IMR-90 (cell line): Measurements from ENCODE around the gene TRAPPC3. TPM values are rescaled to one million over a fixed set of nuclear protein-coding genes. Genes with fewer than 3 reads are reported as not detected.

Experiments used
- ATAC-seq: fragments of 200-7000 bp; cut with Tn5 transposase; 2 replicates; pipeline ENCODE4 v1.9.1; 2020; ENCODE audit warnings: low read depth, mild to moderate bottlenecking, moderate library complexity
- BruUV-seq: library from RNA; stranded (reverse); fragments of 400-500 nt; replicated peaks from 2 replicates; lab custom pipeline; 2021; lab: Mats Ljungman, UMichigan
- CTCF ChIA-PET: fragments of 300-600 bp; formaldehyde crosslinking; extraction: SDS; loops from one replicate; lab custom pipeline; 2021; ENCODE audit warnings: antibody characterized with exemption; lab: Yijun Ruan, JAX
- POLR2A ChIA-PET: fragments of 300-600 bp; sonication (Branson Sonifier 250); formaldehyde crosslinking; loops from one replicate; lab custom pipeline; 2022; ENCODE audit warnings: antibody characterized with exemption; ENCODE audit not compliant: unreplicated experiment; lab: Charles Lee
- DNase-seq: peaks from one replicate; pipeline ENCODE4 v3.0.0; 2013
- H2AFZ ChIP-seq: replicated peaks from 2 replicates; pipeline ENCODE3; 2013; ENCODE audit warnings: low read length, mild to moderate bottlenecking; ENCODE audit not compliant: poor library complexity
- H2AK5ac ChIP-seq: 2 replicates; pipeline ENCODE4 v1.6.1; 2013; ENCODE audit warnings: low read depth, low read length, inconsistent platforms
- H2AK9ac ChIP-seq: replicated peaks from 2 replicates; pipeline ENCODE3; 2013; ENCODE audit warnings: mild to moderate bottlenecking, low read depth, low read length, moderate library complexity; ENCODE audit not compliant: poor library complexity
- H2BK120ac ChIP-seq: 2 replicates; pipeline ENCODE4 v1.6.1; 2013; ENCODE audit warnings: low read depth, low read length, inconsistent platforms
- H2BK15ac ChIP-seq: 3 replicates; pipeline ENCODE4 v1.6.1; 2013; ENCODE audit warnings: low read depth, low read length, inconsistent platforms
- H2BK20ac ChIP-seq: 2 replicates; pipeline ENCODE4 v1.6.1; 2013; ENCODE audit warnings: low read depth, mild to moderate bottlenecking, inconsistent platforms, low read length, moderate library complexity
- H2BK5ac ChIP-seq: 2 replicates; pipeline ENCODE4 v1.6.1; 2013; ENCODE audit warnings: mild to moderate bottlenecking, low read depth, low read length, inconsistent platforms; ENCODE audit not compliant: poor library complexity, severe bottlenecking
- H3K14ac ChIP-seq: replicated peaks from 2 replicates; pipeline ENCODE4 v1.6.1; 2013; ENCODE audit warnings: low read depth, low read length, inconsistent platforms
- H3K18ac ChIP-seq: 2 replicates; pipeline ENCODE4 v1.6.1; 2013; ENCODE audit warnings: low read depth, low read length, control low read depth
- H3K23ac ChIP-seq: 2 replicates; pipeline ENCODE4 v1.6.1; 2013; ENCODE audit warnings: low read depth, low read length, inconsistent platforms
- H3K27ac ChIP-seq: 2 replicates; pipeline ENCODE4 v1.5.1; 2013; ENCODE audit warnings: mild to moderate bottlenecking, control low read depth, low read length; ENCODE audit not compliant: insufficient read depth
- H3K27me3 ChIP-seq: 2 replicates; pipeline ENCODE4 v1.6.1; 2013; ENCODE audit warnings: low read length; ENCODE audit not compliant: control insufficient read depth, insufficient read depth
- H3K36me3 ChIP-seq: 2 replicates; pipeline ENCODE4 v1.6.1; 2013; ENCODE audit warnings: low read length, mixed read lengths; ENCODE audit not compliant: control insufficient read depth, insufficient read depth
- H3K4ac ChIP-seq: 2 replicates; pipeline ENCODE4 v1.6.1; 2013; ENCODE audit warnings: low read depth, low read length, inconsistent platforms
- H3K4me1 ChIP-seq: 2 replicates; pipeline ENCODE4 v1.6.1; 2013; ENCODE audit warnings: low read length, mixed read lengths; ENCODE audit not compliant: control insufficient read depth, insufficient read depth
- H3K4me2 ChIP-seq: 2 replicates; pipeline ENCODE4 v1.6.1; 2013; ENCODE audit warnings: low read depth, mild to moderate bottlenecking, control low read depth, low read length, moderate library complexity
- H3K4me3 ChIP-seq: 2 replicates; pipeline ENCODE4 v1.5.1; 2013; ENCODE audit warnings: low read depth, mild to moderate bottlenecking, control low read depth, low read length, moderate library complexity; ENCODE audit not compliant: insufficient read depth
- H3K56ac ChIP-seq: 2 replicates; pipeline ENCODE4 v1.6.1; 2013; ENCODE audit warnings: low read length, inconsistent platforms; ENCODE audit not compliant: insufficient read depth; ENCODE audit errors: extremely low read depth
- H3K79me1 ChIP-seq, 2 experiments: 2 replicates each; pipeline ENCODE4 v1.6.1; 2013; ENCODE audit warnings: low read length in 2 of 2, inconsistent platforms in 1 of 2, low read depth in 1 of 2
- H3K9ac ChIP-seq: 2 replicates; pipeline ENCODE4 v1.6.1; 2013; ENCODE audit warnings: low read depth, low read length, control low read depth
- H3K9me1 ChIP-seq: 2 replicates; pipeline ENCODE4 v1.6.1; 2013; ENCODE audit warnings: low read length, inconsistent platforms; ENCODE audit not compliant: insufficient read depth
- H3K9me3 ChIP-seq: 2 replicates; pipeline ENCODE4 v1.6.1; 2013; ENCODE audit warnings: low read length; ENCODE audit not compliant: control insufficient read depth, insufficient read depth
- H4K20me1 ChIP-seq: 2 replicates; pipeline ENCODE4 v1.6.1; 2013; ENCODE audit warnings: low read length, inconsistent platforms; ENCODE audit not compliant: insufficient read depth
- H4K5ac ChIP-seq: 2 replicates; pipeline ENCODE4 v1.6.1; 2013; ENCODE audit warnings: mild to moderate bottlenecking, low read depth, low read length, control low read depth
- H4K8ac ChIP-seq, 2 experiments: 2 replicates each; pipeline ENCODE4 v1.6.1; 2013; ENCODE audit warnings: low read depth in 2 of 2, low read length in 2 of 2, control low read depth in 1 of 2, inconsistent platforms in 1 of 2
- H4K91ac ChIP-seq: 2 replicates; pipeline ENCODE4 v1.6.1; 2013; ENCODE audit warnings: low read depth, low read length, inconsistent platforms; ENCODE audit not compliant: insufficient read depth
- BHLHE40 ChIP-seq: fragments of 150-350 bp; IDR thresholded peaks from 2 replicates; pipeline ENCODE4 v1.6.1; 2016; ENCODE audit warnings: mild to moderate bottlenecking, low read depth, low read length
- CEBPB ChIP-seq: IDR thresholded peaks from 2 replicates; pipeline ENCODE4 v1.6.1; 2012; ENCODE audit warnings: low read depth, low read length, improper control_type of control experiment
- CHD1 ChIP-seq: IDR thresholded peaks from 2 replicates; pipeline ENCODE4 v1.6.1; 2012; ENCODE audit warnings: low read depth, low read length, improper control_type of control experiment
- MAZ ChIP-seq: IDR thresholded peaks from 2 replicates; pipeline ENCODE4 v1.6.1; 2012; ENCODE audit warnings: low read depth, mild to moderate bottlenecking, low read length, improper control_type of control experiment, moderate library complexity, borderline replicate concordance
- MXI1 ChIP-seq: IDR thresholded peaks from 2 replicates; pipeline ENCODE4 v1.6.1; 2012; ENCODE audit warnings: low read depth, mild to moderate bottlenecking, low read length, moderate library complexity, borderline replicate concordance
- POLR2A ChIP-seq: IDR thresholded peaks from 2 replicates; pipeline ENCODE4 v1.6.1; 2012; ENCODE audit warnings: mild to moderate bottlenecking, low read depth, low read length
- RAD21 ChIP-seq: IDR thresholded peaks from 2 replicates; pipeline ENCODE4 v1.6.1; 2012; ENCODE audit warnings: low read length, improper control_type of control experiment
- RFX5 ChIP-seq: IDR thresholded peaks from 2 replicates; pipeline ENCODE4 v1.8.0; 2012; ENCODE audit warnings: low read depth, mild to moderate bottlenecking, low read length, moderate library complexity
- WGBS, 2 experiments: methylation state at CpG; one replicate each; pipeline versions ENCODE4 v1.1.5 to v1.1.7; 2013; ENCODE audit warnings: missing lambda C conversion rate in 2 of 2; ENCODE audit not compliant: insufficient read length in 1 of 2; ENCODE audit errors: extremely low coverage in 2 of 2; 5-methylcytosine and 5-hydroxymethylcytosine counted together
- dilution Hi-C: fragments of 300-500 bp; cut with HindIII; formaldehyde crosslinking; loops from one replicate; pipeline ENCODE4 v1.14.3; 2018; ENCODE audit warnings: low sequenced_read_pairs; ENCODE audit not compliant: unreplicated experiment
- in situ Hi-C: fragments of 300-500 bp; cut with MboI; formaldehyde crosslinking; loops from 3 replicates; pipeline ENCODE4 v1.14.3; 2019; ENCODE audit warnings: low sequenced_read_pairs, inconsistent platforms, mixed read lengths
- intact Hi-C: fragments of 100-400 bp; cut with micrococcal nuclease; formaldehyde crosslinking; loops from 2 replicates; pipeline ENCODE4 v1.10.0; 2022
- polyA plus RNA-seq, 3 experiments: library from polyadenylated mRNA; depleted of rRNA; stranded (reverse); fragments of >200 nt; gene quantifications; 2 replicates each; pipeline ENCODE4 v1.2.3, GENCODE V29; 2012; ENCODE audit warnings: low replicate concordance in 1 of 3
- total RNA-seq: library from RNA; depleted of rRNA; stranded (reverse); fragments of >200 nt; gene quantifications from 2 replicates; pipeline ENCODE4 v1.2.3, GENCODE V29; 2012
- TF ChIP-seq, protein P1 (sequence below): fragments of 150-350 bp; IDR thresholded peaks from 2 replicates; pipeline ENCODE4 v1.6.1; 2017; ENCODE audit warnings: mild to moderate bottlenecking, antibody characterized with exemption, low read length, low read depth
- TF ChIP-seq, protein P2 (sequence below): conservative IDR thresholded peaks from 2 replicates; pipeline ENCODE4 v1.5.1; 2012; ENCODE audit warnings: mild to moderate bottlenecking, low read depth, low read length, improper control_type of control experiment

TRAPPC3 gene
- total and polyA plus RNA-seq, 2 of the 4 experiments (the other 2 are of a cell fraction) = 76.0 to 77.8 TPM

DNA sequence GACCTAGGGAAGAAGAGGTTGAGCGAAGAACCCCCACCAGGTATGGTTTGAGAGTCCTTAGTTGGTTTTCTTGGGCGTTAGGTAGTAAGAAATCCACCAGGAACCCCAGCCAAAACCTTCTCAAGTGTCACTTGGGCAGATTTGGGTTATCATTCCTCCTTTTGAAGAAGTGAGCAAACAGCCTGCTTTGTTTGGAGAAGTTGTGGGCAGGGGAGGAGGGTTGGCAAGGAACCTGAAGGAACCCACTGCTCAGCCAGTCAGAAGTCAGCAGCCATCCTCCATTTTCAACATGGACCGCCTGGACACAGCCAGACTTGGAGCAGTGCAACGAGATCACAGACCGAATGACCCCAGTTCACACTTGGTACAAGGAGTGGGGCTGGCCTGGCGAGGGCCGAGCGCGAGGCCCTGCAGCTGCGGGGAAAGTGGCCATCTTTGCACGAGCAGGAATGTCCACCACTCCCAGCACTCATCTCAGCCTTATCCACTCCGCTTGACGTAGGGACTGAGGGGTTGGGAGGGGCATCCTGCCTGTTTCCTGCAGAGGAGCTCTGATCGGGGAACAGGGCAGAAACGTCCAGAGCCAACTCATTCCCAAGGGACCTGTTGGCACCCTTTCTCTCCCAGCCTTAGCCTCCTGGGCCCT, 53.4 kb downstream of the TRAPPC3 start:
- CTCF ChIA-PET = interaction anchor here (0.7 kb wide), 1 partner anchor 8 kb away, joined by 5 read pairs; no protein-coding TSS in a partner anchor
- Histone ChIP-seq H2BK5ac (no peak overlapping the region), H3K4me1 (no peaks in the 10 kb centered on the region), H2AK9ac (peak overlapping the region; percentile 51), H2AK5ac (no peak overlapping the region), H2BK15ac (no peak overlapping the region), H4K91ac (no peak overlapping the region), H3K9me3 (no peaks in the 10 kb centered on the region), H3K23ac (no peak overlapping the region), H3K14ac (no peak overlapping the region), H4K5ac (no peak overlapping the region), H2AFZ (no peak overlapping the region), H2BK20ac (no peak overlapping the region), H4K20me1 (no peaks in the 10 kb centered on the region; the same call in 1 of the 2 replicates), H2BK120ac (no peak overlapping the region), H3K36me3 (peaks cover 35% of the 10 kb centered on the region), H3K27ac (no peak overlapping the region), H3K4me3 (no peak overlapping the region), H3K79me1 (peaks cover 22 to 25% of the 10 kb centered on the region in 2 experiments; a peak in 3 of 4 replicates), H3K56ac (no peak overlapping the region), H3K4me2 (no peak overlapping the region), H3K18ac (no peak overlapping the region), H3K4ac (no peak overlapping the region), H3K27me3 (no peaks in the 10 kb centered on the region), H3K9ac (no peak overlapping the region), H3K9me1 (no peaks in the 10 kb centered on the region), H4K8ac (no peak overlapping the region)
- BruUV-seq = no TSS peak
- ATAC-seq = no peak
- no CpG with 5 or more reads among the region's 15 CpGs for WGBS, 2 experiments
- dilution Hi-C loops = no loop called here
- POLR2A ChIA-PET = no interaction called here
- no peak for DNase-seq
- TF ChIP-seq BHLHE40 = no peak
- TF ChIP-seq CHD1 = no peak
- no peak for TF ChIP-seq MXI1
- TF ChIP-seq POLR2A = no peak
- TF ChIP-seq, protein P1, sequence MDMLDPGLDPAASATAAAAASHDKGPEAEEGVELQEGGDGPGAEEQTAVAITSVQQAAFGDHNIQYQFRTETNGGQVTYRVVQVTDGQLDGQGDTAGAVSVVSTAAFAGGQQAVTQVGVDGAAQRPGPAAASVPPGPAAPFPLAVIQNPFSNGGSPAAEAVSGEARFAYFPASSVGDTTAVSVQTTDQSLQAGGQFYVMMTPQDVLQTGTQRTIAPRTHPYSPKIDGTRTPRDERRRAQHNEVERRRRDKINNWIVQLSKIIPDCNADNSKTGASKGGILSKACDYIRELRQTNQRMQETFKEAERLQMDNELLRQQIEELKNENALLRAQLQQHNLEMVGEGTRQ = no peak
- no peak for TF ChIP-seq RAD21
- no peak for TF ChIP-seq RFX5
- TF ChIP-seq, protein P2, sequence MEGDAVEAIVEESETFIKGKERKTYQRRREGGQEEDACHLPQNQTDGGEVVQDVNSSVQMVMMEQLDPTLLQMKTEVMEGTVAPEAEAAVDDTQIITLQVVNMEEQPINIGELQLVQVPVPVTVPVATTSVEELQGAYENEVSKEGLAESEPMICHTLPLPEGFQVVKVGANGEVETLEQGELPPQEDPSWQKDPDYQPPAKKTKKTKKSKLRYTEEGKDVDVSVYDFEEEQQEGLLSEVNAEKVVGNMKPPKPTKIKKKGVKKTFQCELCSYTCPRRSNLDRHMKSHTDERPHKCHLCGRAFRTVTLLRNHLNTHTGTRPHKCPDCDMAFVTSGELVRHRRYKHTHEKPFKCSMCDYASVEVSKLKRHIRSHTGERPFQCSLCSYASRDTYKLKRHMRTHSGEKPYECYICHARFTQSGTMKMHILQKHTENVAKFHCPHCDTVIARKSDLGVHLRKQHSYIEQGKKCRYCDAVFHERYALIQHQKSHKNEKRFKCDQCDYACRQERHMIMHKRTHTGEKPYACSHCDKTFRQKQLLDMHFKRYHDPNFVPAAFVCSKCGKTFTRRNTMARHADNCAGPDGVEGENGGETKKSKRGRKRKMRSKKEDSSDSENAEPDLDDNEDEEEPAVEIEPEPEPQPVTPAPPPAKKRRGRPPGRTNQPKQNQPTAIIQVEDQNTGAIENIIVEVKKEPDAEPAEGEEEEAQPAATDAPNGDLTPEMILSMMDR = no peak
- TF ChIP-seq MAZ = no peak
- TF ChIP-seq CEBPB = no peak
- intact Hi-C loops = no loop called here
- in situ Hi-C loops = no loop called here
